SK-N-SH treated with all-trans-retinoic acid at 6 μM for 48 hours (cell line): ENCODE data around the gene LAMC1.

ENCODE experiments used
- ATAC-seq: fragments of 200-7000 bp; cut with Tn5 transposase; 3 replicates; pipeline ENCODE4 v1.9.1; 2020; ENCODE audit warnings: mild to moderate bottlenecking, moderate library complexity
- ARNTL ChIP-seq: fragments of 450-650 bp; formaldehyde crosslinking; IDR thresholded peaks from 2 replicates; pipeline ENCODE4 v1.5.0; 2020; ENCODE audit warnings: low read depth, mild to moderate bottlenecking, moderate library complexity, borderline replicate concordance
- BACH2 ChIP-seq: fragments of 250-450 bp; sonication (Bioruptor Pico); IDR thresholded peaks from 2 replicates; pipeline ENCODE4 v1.9.0; 2021; ENCODE audit warnings: mild to moderate bottlenecking, borderline replicate concordance
- ISL1 ChIP-seq: fragments of 250-450 bp; sonication (Bioruptor Pico); IDR thresholded peaks from 2 replicates; pipeline ENCODE4 v2.1.2; 2022; ENCODE audit warnings: mild to moderate bottlenecking, moderate library complexity
- OSR1 ChIP-seq: fragments of 250-450 bp; sonication (Bioruptor Pico); IDR thresholded peaks from 2 replicates; pipeline ENCODE4 v1.8.0; 2022; ENCODE audit warnings: moderate library complexity, mild to moderate bottlenecking, inconsistent platforms
- PATZ1 ChIP-seq: fragments of 250-450 bp; sonication (Bioruptor Pico); IDR thresholded peaks from 2 replicates; pipeline ENCODE4 v1.8.0; 2020; ENCODE audit warnings: mild to moderate bottlenecking, moderate library complexity, borderline replicate concordance
- PPARA ChIP-seq: fragments of 250-450 bp; sonication (Bioruptor Pico); IDR thresholded peaks from 2 replicates; pipeline ENCODE4 v1.5.0; 2020; ENCODE audit warnings: mild to moderate bottlenecking, borderline replicate concordance
- RARB ChIP-seq: fragments of 250-450 bp; sonication (Bioruptor Pico); IDR thresholded peaks from 2 replicates; pipeline ENCODE4 v1.8.0; 2021; ENCODE audit warnings: mild to moderate bottlenecking, moderate library complexity
- SNAI2 ChIP-seq: fragments of 250-450 bp; sonication (Bioruptor Pico); IDR thresholded peaks from 2 replicates; pipeline ENCODE4 v1.5.0; 2020; ENCODE audit warnings: mild to moderate bottlenecking, moderate library complexity
- TCF4 ChIP-seq: fragments of 250-450 bp; sonication (Bioruptor Pico); IDR thresholded peaks from 2 replicates; pipeline ENCODE4 v1.8.0; 2021; ENCODE audit warnings: mild to moderate bottlenecking, moderate library complexity, borderline replicate concordance
- TSHZ2 ChIP-seq: fragments of 250-450 bp; sonication (Bioruptor Pico); IDR thresholded peaks from 2 replicates; pipeline ENCODE4 v1.5.0; 2020; ENCODE audit warnings: mild to moderate bottlenecking, moderate library complexity
- ZC3H10 ChIP-seq: fragments of 250-450 bp; sonication (Bioruptor Pico); IDR thresholded peaks from 2 replicates; pipeline ENCODE4 v1.5.1; 2021; ENCODE audit warnings: mild to moderate bottlenecking, moderate library complexity
- ZFP3 ChIP-seq: fragments of 250-450 bp; sonication (Bioruptor Pico); IDR thresholded peaks from 2 replicates; pipeline ENCODE4 v1.5.0; 2020; ENCODE audit warnings: mild to moderate bottlenecking, moderate library complexity
- ZFP30 ChIP-seq: fragments of 450-650 bp; formaldehyde crosslinking; IDR thresholded peaks from 2 replicates; pipeline ENCODE4 v1.5.0; 2022; ENCODE audit warnings: mild to moderate bottlenecking, moderate library complexity
- ZNF565 ChIP-seq: fragments of 450-650 bp; formaldehyde crosslinking; conservative IDR thresholded peaks from 2 replicates; pipeline ENCODE4 v1.5.0; 2020; ENCODE audit warnings: low read depth, mild to moderate bottlenecking, moderate library complexity
- ZNF70 ChIP-seq: fragments of 450-650 bp; formaldehyde crosslinking; IDR thresholded peaks from 2 replicates; pipeline ENCODE4 v1.5.0; 2020; ENCODE audit warnings: mild to moderate bottlenecking, moderate library complexity
- ZNF8 ChIP-seq: fragments of 450-650 bp; formaldehyde crosslinking; IDR thresholded peaks from 2 replicates; pipeline ENCODE4 v1.5.0; 2020; ENCODE audit warnings: mild to moderate bottlenecking, moderate library complexity
- TF ChIP-seq, protein P1 (sequence below): fragments of 250-450 bp; sonication (Bioruptor Pico); IDR thresholded peaks from 2 replicates; pipeline ENCODE4 v1.5.1; 2021; ENCODE audit warnings: mild to moderate bottlenecking, moderate library complexity

LAMC1 gene

DNA sequence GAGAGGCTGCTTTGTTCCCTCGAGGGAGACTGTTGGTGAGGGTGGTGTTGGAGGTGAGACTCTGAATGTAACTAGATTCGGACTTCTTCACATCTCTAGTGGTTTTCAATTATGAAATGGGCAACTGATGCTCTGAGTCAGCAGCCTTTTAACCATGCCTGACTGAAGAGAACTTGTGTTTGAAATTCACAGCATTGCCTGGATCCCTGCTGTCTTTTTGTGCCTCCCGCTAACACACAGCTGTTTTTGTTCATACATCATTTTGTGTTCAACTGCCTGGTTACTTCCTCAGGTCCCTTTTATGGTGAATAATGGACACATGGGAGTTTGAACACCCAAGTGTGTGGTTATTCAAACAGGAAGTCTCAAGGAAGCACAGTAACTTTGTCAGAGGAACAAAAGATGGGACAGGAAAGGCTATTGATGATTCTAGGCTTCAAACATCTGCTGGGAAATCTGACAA lies 16.8 kb downstream of the LAMC1 start:
- TF ChIP-seq PPARA (CRISPR knock-in tag) (no peak), RARB (CRISPR knock-in tag) (no peak), ZFP3 (CRISPR knock-in tag) (no peak), ZNF70 (CRISPR knock-in tag) (no peak), SNAI2 (CRISPR knock-in tag) (no peak), ISL1 (no peak), OSR1 (CRISPR knock-in tag) (no peak), TCF4 (no peak), ZFP30 (CRISPR knock-in tag) (no peak)
- ATAC-seq, result peak; percentile 62

DNA sequence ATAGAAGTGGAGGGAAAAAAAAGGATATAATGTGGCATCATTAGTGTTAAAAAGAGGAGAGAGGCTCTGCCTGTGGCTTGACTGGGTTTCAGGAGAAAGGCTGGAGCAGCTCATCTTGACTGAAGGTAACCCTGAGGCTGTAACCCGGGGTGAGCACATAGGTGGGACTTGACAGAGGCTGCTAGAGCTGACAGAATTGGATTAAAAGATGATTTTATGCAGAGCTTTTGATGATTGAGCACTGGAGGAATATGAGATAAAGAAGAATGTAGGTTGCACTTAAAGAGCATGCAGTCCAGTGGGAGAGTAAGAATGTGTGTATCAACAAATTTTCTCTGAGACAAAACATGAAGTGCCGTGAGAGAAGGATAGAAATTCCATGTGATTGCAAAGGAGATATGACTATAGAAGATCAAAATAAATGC lies 17.3 kb downstream of the LAMC1 start:
- TF ChIP-seq PATZ1 (CRISPR knock-in tag), result no peak
- peak; percentile 93 for TF ChIP-seq ISL1
- TF ChIP-seq ZNF8, result no peak
- peak; percentile 42 for ATAC-seq

- no peak for ATAC-seq
- TF ChIP-seq TSHZ2 (CRISPR knock-in tag), result no peak
- no peak for TF ChIP-seq ZC3H10 (CRISPR knock-in tag)
- no peak for TF ChIP-seq OSR1 (CRISPR knock-in tag)
- no peak for TF ChIP-seq BACH2 (CRISPR knock-in tag)
- no peak for TF ChIP-seq TCF4
- TF ChIP-seq ZFP30 (CRISPR knock-in tag), result no peak
- TF ChIP-seq, all 23 proteins: peak for 0
These were observed 20.0 kb downstream of the LAMC1 start for GRCh38 chr1:183043254-183043653.

DNA sequence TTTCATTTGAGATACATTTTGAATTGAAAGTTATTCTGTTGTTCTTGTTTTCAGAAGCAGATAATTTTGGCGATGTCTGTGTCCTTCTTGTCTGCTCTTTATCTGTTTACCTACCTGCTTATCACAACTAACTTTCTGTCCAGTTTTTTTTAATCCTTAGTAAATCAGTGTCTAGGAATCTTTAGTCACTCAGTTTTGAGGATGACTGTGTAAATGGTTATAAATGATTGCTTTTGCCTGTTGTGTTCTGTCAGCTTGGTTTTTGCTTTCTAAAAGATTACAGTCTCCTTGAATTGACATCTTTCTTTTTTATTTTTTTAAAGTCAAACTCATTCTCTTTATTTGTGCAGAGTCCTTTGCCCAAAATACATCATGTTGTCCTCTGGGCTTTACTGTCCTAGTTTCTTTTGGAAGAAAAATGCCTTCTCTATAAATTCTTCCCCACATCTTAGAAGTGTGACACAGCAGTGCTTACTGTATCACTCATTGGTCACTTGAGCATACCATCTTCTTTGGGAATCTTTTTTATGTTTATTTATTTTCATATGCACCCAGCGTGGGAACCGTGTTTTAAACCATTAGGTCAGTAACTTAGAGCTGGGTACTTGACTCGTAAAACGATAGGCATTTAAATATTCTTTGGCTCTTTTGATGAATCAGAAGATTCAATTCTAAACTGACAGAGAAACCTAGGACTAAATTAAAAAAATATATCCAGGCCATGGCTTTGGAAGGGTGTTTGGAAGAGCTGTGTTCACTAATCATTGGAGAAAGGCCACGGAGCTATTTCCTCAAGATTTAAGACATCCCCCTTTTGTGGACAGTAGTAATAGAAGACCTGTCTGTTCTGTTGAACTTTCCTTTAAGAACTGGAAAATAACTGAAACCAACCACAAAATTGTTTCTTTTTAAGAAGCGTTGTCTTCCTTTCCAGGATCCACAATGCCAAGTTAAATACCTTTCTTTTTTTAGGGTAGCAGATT lies 20.9 kb downstream of the LAMC1 start:
- TF ChIP-seq PPARA (CRISPR knock-in tag) (no peak), ZFP3 (CRISPR knock-in tag) (no peak), ZNF565 (no peak), ZNF70 (CRISPR knock-in tag) (no peak), ISL1 (peak; percentile 14; the same call in 1 of the 2 replicates), ZFP30 (CRISPR knock-in tag) (no peak)
- peak; percentile 40 for ATAC-seq

DNA sequence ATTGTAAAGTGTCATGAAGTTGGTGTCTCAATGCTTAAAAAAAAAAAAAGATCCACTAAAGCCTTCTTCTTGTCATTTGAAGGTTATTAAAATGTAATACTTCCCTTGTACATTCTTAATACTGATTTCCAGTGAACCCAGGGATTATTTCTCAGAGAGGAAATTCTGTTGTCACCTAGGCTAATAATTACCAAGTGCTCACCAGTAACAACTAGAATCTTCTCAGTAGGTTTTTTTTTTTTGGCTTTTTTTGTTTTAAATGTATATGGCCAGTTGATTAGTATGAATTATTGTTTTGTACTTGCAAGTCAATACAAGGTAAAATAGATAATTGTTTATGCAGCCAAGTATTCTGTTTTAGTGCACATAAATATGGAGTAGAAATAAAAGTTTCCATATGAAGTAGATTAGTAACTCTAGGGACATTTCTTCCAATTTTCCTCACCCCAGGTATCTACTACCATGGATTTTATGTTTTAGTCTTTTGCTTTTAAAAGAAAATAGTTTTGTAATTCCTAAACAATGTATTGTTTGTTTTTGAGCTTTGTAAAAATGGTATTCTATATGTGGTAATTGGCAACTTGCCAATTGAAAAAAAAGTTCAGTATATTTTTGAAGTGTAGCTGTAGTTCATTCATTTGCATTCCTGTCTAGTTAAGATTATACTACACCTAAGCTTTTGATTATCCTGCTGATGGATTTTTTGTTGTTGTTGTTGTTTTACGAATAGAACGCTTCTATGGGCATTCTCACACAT lies 21.9 kb downstream of the LAMC1 start:
- TF ChIP-seq, protein P1, sequence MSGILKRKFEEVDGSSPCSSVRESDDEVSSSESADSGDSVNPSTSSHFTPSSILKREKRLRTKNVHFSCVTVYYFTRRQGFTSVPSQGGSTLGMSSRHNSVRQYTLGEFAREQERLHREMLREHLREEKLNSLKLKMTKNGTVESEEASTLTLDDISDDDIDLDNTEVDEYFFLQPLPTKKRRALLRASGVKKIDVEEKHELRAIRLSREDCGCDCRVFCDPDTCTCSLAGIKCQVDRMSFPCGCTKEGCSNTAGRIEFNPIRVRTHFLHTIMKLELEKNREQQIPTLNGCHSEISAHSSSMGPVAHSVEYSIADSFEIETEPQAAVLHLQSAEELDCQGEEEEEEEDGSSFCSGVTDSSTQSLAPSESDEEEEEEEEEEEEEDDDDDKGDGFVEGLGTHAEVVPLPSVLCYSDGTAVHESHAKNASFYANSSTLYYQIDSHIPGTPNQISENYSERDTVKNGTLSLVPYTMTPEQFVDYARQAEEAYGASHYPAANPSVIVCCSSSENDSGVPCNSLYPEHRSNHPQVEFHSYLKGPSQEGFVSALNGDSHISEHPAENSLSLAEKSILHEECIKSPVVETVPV (CRISPR knock-in tag), result no peak
- TF ChIP-seq OSR1 (CRISPR knock-in tag) (no peak), SNAI2 (CRISPR knock-in tag) (no peak), ARNTL (no peak), PPARA (CRISPR knock-in tag) (no peak), RARB (CRISPR knock-in tag) (no peak), ZC3H10 (CRISPR knock-in tag) (no peak), TCF4 (no peak)
- ATAC-seq, result no peak
